Stimulated activated CD4-positive, alpha-beta T cell treated with anti-CD3 and anti-CD28 coated beads, Interleukin-1b, Interleukin-23, amount 100 ng/mL, for 48 hours (primary cell): Measurements from ENCODE around the gene PLXDC2.

ENCODE experiments used
- DNase-seq: peaks from one replicate; pipeline ENCODE4 v3.0.0-alpha.2; 2020

The PLXDC2 gene

GRCh38 chr10:20232079-20232705, 416.0 kb downstream of the PLXDC2 start:
- DNase-seq = no peak

- DNase-seq = no peak
These were observed 417.2 kb downstream of the PLXDC2 start for GRCh38 chr10:20233423-20233822.

- DNase-seq = no peak
These were observed 418.3 kb downstream of the PLXDC2 start for GRCh38 chr10:20234579-20234978.

- DNase-seq = no peak
These were observed 420.9 kb downstream of the PLXDC2 start for GRCh38 chr10:20237091-20237570.

- DNase-seq = no peak
These were observed 421.4 kb downstream of the PLXDC2 start for GRCh38 chr10:20237586-20237985.

GRCh38 chr10:20240643-20241042, 424.4 kb downstream of the PLXDC2 start:
- no peak for DNase-seq

- no peak for DNase-seq
These were observed 431.2 kb downstream of the PLXDC2 start for GRCh38 chr10:20247454-20247853.

- no peak for DNase-seq
These were observed 431.9 kb downstream of the PLXDC2 start for GRCh38 chr10:20247891-20248708.

GRCh38 chr10:20254078-20254477, 437.8 kb downstream of the PLXDC2 start:
- no peak for DNase-seq

- no peak for DNase-seq
These were observed 438.3 kb downstream of the PLXDC2 start for GRCh38 chr10:20254497-20254896.

- no peak for DNase-seq
These were observed 440.7 kb downstream of the PLXDC2 start for GRCh38 chr10:20256969-20257368.

- no peak for DNase-seq
These were observed 441.2 kb downstream of the PLXDC2 start for GRCh38 chr10:20257422-20257821.

GRCh38 chr10:20265146-20265545, 448.9 kb downstream of the PLXDC2 start:
- DNase-seq = no peak

GRCh38 chr10:20267734-20268133, 451.5 kb downstream of the PLXDC2 start:
- DNase-seq = no peak

- no peak for DNase-seq
These were observed 455.3 kb downstream of the PLXDC2 start for GRCh38 chr10:20271490-20271889.

GRCh38 chr10:20272608-20273007, 456.4 kb downstream of the PLXDC2 start:
- DNase-seq = no peak

GRCh38 chr10:20274571-20274970, 458.3 kb downstream of the PLXDC2 start:
- no peak for DNase-seq

- no peak for DNase-seq
These were observed 460.1 kb downstream of the PLXDC2 start for GRCh38 chr10:20276127-20276979.

- DNase-seq = no peak
These were observed 461.6 kb downstream of the PLXDC2 start for GRCh38 chr10:20277820-20278219.

- no peak for DNase-seq
These were observed 465.3 kb downstream of the PLXDC2 start for GRCh38 chr10:20281579-20281978.

GRCh38 chr10:20287586-20287985, 471.4 kb downstream of the PLXDC2 start:
- DNase-seq = no peak

- no peak for DNase-seq
These were observed 471.8 kb downstream of the PLXDC2 start for GRCh38 chr10:20288060-20288459.

GRCh38 chr10:20289070-20289828, 473.0 kb downstream of the PLXDC2 start:
- no peak for DNase-seq
